Activated T-helper 1 cell treated with anti-CD3 and anti-CD28 coated beads, Interleukin-12 subunit alpha, Interleukin-12 subunit beta, Interleukin-2, Interleukin-4 antibody, amounts not matched to agents 30 ng/mL and 10 ng/mL and 1 ng/mL, durations not matched to agents 14 hours and 24 hours and 36 hours (primary cell): ENCODE data around the gene AGAP1. TPM values are rescaled to one million over a fixed set of nuclear protein-coding genes. Genes with fewer than 3 reads are reported as not detected.

Source experiments
- DNase-seq: peaks from one replicate; pipeline ENCODE4 v3.0.0; 2021; ENCODE audit warnings: low spot score
- H3K27ac Mint-ChIP-seq: one replicate; pipeline ENCODE4 v1.8.0; 2021; ENCODE audit warnings: mild to moderate bottlenecking, mixed read lengths
- H3K27me3 Mint-ChIP-seq: one replicate; pipeline ENCODE4 v1.8.0; 2022; ENCODE audit warnings: mild to moderate bottlenecking, moderate library complexity, mixed read lengths; ENCODE audit not compliant: insufficient read depth
- H3K36me3 Mint-ChIP-seq: one replicate; pipeline ENCODE4 v1.8.0; 2021; ENCODE audit warnings: low read depth, mixed read lengths
- H3K4me1 Mint-ChIP-seq: one replicate; pipeline ENCODE4 v1.8.0; 2021; ENCODE audit warnings: low read depth, mixed read lengths
- H3K4me3 Mint-ChIP-seq: one replicate; pipeline ENCODE4 v1.8.0; 2021; ENCODE audit warnings: mild to moderate bottlenecking, moderate library complexity, mixed read lengths
- H3K9me3 Mint-ChIP-seq: one replicate; pipeline ENCODE4 v1.8.0; 2021; ENCODE audit warnings: mixed read lengths
- intact Hi-C: fragments of 100-400 bp; cut with micrococcal nuclease; formaldehyde crosslinking; loops from one replicate; pipeline ENCODE4 v1.15.1; 2024
- total RNA-seq: library from RNA; stranded (reverse); gene quantifications from 2 replicates; pipeline ENCODE4 v1.2.3, GENCODE V29; 2022

The AGAP1 gene
- total RNA-seq, 1 donor from 2014 or later: 2.0 TPM

DNA sequence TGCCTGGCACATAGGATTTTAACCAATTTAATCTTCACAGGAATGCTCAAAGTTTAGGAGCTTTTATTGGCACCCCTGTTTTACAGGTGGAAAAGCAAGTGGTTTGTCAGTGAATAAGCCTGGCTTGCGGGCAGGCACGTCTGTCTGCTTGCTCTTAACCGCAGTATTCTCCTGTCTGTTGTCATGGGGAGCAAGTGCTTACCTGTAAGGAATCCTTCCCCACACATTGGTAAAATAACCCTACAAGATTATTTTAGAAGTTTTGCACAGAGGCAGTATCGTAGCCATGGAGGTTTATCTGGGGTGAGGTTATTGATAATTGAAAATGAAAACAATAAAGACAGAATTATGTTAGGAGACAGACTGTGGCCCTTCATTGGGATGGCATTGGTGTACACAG is 174.9 kb downstream of the AGAP1 start:
- no peak for DNase-seq
- Mint-ChIP-seq H3K27ac (no peak overlapping the region), H3K9me3 (no peaks in the 10 kb centered on the region), H3K4me3 (no peak overlapping the region), H3K27me3 (peaks cover 54% of the 10 kb centered on the region), H3K4me1 (no peaks in the 10 kb centered on the region), H3K36me3 (peaks cover 1% of the 10 kb centered on the region)
- intact Hi-C loops: no loop called here

- Mint-ChIP-seq H3K9me3 (no peaks in the 10 kb centered on the region), H3K4me3 (no peak overlapping the region), H3K4me1 (no peaks in the 10 kb centered on the region), H3K27me3 (peaks cover 57% of the 10 kb centered on the region), H3K27ac (no peak overlapping the region), H3K36me3 (peaks cover 1% of the 10 kb centered on the region)
- DNase-seq: no peak
- intact Hi-C loops: no loop called here
These were observed 175.5 kb downstream of the AGAP1 start for GRCh38 chr2:235669269-235669831.

- intact Hi-C loops: loop anchor here (5.0 to 10.0 kb wide), 2 partner anchors 175 to 507 kb away; partner anchors contain the start of gene AGAP1
- H3K27ac Mint-ChIP-seq: no peak overlapping the region
- H3K27me3 Mint-ChIP-seq: peaks cover 53% of the 10 kb centered on the region
- DNase-seq: no peak
- no peaks in the 10 kb centered on the region for H3K9me3 Mint-ChIP-seq
- H3K4me3 Mint-ChIP-seq: no peak overlapping the region
- no peaks in the 10 kb centered on the region for H3K4me1 Mint-ChIP-seq
- peaks cover 1% of the 10 kb centered on the region for H3K36me3 Mint-ChIP-seq
These were observed 176.4 kb downstream of the AGAP1 start for GRCh38 chr2:235669983-235670962.

DNA sequence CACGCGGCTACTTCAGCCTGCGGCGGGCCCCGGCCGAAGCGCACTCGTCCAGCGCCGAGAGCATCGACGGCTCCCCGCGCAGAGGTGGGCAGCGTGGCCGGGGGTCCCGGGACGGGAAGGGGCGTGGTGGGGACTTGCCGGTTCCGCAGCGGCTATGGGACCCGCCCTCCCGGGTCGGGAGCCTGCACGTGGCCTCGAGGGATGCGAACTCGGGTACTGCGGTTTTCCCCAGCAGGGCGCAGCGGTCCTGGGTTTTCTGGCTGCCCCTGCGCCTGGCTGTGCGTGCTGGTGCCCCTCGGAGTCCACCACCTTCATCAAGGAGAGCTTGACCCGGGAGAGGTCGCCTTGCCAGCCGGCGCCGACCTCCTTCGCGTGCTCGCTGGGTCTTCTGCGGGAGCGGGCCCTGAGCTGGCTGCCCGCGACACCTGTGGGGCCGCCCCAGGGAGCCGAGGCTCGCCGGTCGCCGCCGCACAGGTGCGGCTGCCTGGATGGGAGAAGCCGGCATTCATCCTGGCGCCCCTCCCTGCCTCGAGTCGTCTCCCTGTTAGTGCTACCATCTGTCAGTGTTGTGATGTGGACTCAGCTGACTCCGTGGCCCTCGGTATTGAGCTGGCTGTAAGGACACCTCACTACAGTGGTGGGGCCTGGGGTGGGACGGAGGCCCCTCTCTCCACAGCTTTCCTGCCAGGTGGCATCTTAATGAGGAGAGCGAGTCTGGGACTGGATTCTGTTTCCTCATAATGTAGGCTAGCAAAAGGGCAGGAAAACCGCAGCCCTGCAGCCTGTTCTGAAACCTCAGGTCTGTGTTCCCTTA is 177.3 kb downstream of the AGAP1 start:
- Mint-ChIP-seq H3K4me1 (no peaks in the 10 kb centered on the region), H3K4me3 (no peak overlapping the region), H3K36me3 (peaks cover 1% of the 10 kb centered on the region), H3K27ac (no peak overlapping the region), H3K9me3 (no peaks in the 10 kb centered on the region), H3K27me3 (peaks cover 48% of the 10 kb centered on the region)
- intact Hi-C loops: loop anchor here (5.0 to 10.0 kb wide), 2 partner anchors 176 to 506 kb away; partner anchors contain the start of gene AGAP1
- no peak for DNase-seq

- peaks cover 44% of the 10 kb centered on the region for H3K27me3 Mint-ChIP-seq
- no peaks in the 10 kb centered on the region for H3K9me3 Mint-ChIP-seq
- intact Hi-C loops: loop anchor here (5.0 to 10.0 kb wide), 2 partner anchors 178 to 505 kb away; partner anchors contain the start of gene AGAP1
- H3K36me3 Mint-ChIP-seq: peaks cover 1% of the 10 kb centered on the region
- no peaks in the 10 kb centered on the region for H3K4me1 Mint-ChIP-seq
- no peak overlapping the region for H3K4me3 Mint-ChIP-seq
- no peak overlapping the region for H3K27ac Mint-ChIP-seq
- DNase-seq: no peak
These were observed 178.9 kb downstream of the AGAP1 start for GRCh38 chr2:235672720-235673119.

- Mint-ChIP-seq H3K36me3 (no peaks in the 10 kb centered on the region), H3K27me3 (peaks cover 32% of the 10 kb centered on the region), H3K4me3 (no peak overlapping the region), H3K9me3 (no peaks in the 10 kb centered on the region), H3K4me1 (no peaks in the 10 kb centered on the region), H3K27ac (no peak overlapping the region)
- no peak for DNase-seq
- intact Hi-C loops: loop anchor here (5.0 to 10.0 kb wide), 2 partner anchors 179 to 503 kb away; partner anchors contain the start of gene AGAP1
These were observed 180.3 kb downstream of the AGAP1 start for GRCh38 chr2:235674146-235674545.

DNA sequence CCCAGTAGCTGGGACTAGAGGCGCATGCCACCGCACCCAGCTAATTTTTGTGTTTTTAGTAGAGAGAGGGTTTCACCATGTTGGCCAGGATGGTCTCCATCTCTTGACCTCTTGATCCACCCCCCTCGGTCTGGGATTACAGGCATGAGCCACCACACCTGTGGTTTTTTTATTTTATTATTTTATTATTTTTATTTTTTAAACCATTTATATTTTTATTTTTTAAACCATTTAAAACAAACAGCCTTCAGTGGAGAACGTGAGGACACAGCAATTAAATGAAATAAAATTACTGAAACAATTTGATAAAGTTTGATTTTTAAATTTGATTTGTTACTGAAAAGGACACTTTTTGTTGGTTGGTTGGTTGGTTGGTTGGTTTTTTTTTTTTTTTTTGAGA is 181.0 kb downstream of the AGAP1 start:
- Mint-ChIP-seq H3K4me3 (no peak overlapping the region), H3K9me3 (no peaks in the 10 kb centered on the region), H3K27ac (no peak overlapping the region), H3K36me3 (no peaks in the 10 kb centered on the region), H3K27me3 (peaks cover 31% of the 10 kb centered on the region), H3K4me1 (no peaks in the 10 kb centered on the region)
- intact Hi-C loops: loop anchor here (5.0 to 10.0 kb wide), 2 partner anchors 180 to 502 kb away; partner anchors contain the start of gene AGAP1
- DNase-seq: no peak

DNA sequence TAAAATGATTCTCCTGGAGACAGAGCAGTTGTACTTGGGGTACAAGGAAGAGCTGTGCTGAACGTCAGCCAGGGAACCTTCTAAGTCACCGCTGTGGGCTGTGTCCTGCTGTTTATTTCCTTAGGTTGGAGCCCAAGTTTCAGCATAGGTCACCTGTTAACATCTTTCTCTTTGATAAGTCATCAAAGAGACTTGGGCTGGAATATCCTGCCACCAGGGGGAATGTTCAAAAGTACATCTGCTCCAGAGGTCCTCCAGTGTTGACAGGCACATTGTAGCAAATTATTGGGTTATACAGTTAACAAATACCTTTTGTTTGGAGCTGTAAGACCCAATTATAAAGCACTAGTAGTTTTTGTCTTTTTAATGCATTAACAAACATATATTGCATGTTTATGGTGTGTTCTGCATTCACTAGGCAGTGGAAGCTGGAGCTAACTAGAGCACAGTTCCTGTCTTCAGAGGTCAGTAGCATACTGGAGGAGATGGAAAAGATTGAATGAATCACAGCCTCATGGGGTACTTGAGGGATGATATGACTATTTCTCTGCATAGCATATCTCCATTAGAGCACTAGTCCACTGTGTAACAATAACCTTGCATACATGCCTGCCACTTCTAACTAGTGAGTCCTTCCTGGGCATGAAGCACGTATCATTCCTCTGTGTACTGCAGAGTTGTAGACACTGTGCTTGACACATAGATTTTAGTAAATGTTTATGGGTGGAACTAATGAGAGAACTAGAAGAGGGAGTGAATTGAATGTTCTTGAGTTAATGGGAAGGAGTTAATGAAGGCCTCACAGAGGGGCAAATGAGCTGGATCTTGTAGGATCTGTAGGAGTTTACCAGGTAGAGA is 182.1 kb downstream of the AGAP1 start:
- no peaks in the 10 kb centered on the region for H3K36me3 Mint-ChIP-seq
- H3K27me3 Mint-ChIP-seq: peaks cover 31% of the 10 kb centered on the region
- H3K4me1 Mint-ChIP-seq: no peaks in the 10 kb centered on the region
- intact Hi-C loops: loop anchor here (10.0 kb wide), 1 partner anchor 181 kb away; the partner anchor contains the start of gene AGAP1
- H3K4me3 Mint-ChIP-seq: no peak overlapping the region
- H3K9me3 Mint-ChIP-seq: no peaks in the 10 kb centered on the region
- H3K27ac Mint-ChIP-seq: no peak overlapping the region
- no peak for DNase-seq

- Mint-ChIP-seq H3K4me3 (no peak overlapping the region), H3K4me1 (no peaks in the 10 kb centered on the region), H3K9me3 (no peaks in the 10 kb centered on the region), H3K27me3 (peaks cover 30% of the 10 kb centered on the region), H3K27ac (no peak overlapping the region), H3K36me3 (no peaks in the 10 kb centered on the region)
- intact Hi-C loops: loop anchor here (10.0 kb wide), 1 partner anchor 182 kb away; the partner anchor contains the start of gene AGAP1
- no peak for DNase-seq
These were observed 182.6 kb downstream of the AGAP1 start for GRCh38 chr2:235676536-235676799.

GRCh38 chr2:235677276-235677788 is 183.5 kb downstream of the AGAP1 start:
- H3K4me3 Mint-ChIP-seq: no peak overlapping the region
- H3K27me3 Mint-ChIP-seq: peaks cover 21% of the 10 kb centered on the region
- no peaks in the 10 kb centered on the region for H3K36me3 Mint-ChIP-seq
- intact Hi-C loops: loop anchor here (10.0 kb wide), 1 partner anchor 183 kb away; the partner anchor contains the start of gene AGAP1
- H3K27ac Mint-ChIP-seq: no peak overlapping the region
- no peaks in the 10 kb centered on the region for H3K9me3 Mint-ChIP-seq
- no peaks in the 10 kb centered on the region for H3K4me1 Mint-ChIP-seq
- no peak for DNase-seq

GRCh38 chr2:235677937-235678336 is 184.1 kb downstream of the AGAP1 start:
- Mint-ChIP-seq H3K36me3 (no peaks in the 10 kb centered on the region), H3K27me3 (peaks cover 16% of the 10 kb centered on the region), H3K4me1 (no peaks in the 10 kb centered on the region), H3K4me3 (no peak overlapping the region), H3K9me3 (no peaks in the 10 kb centered on the region), H3K27ac (no peak overlapping the region)
- intact Hi-C loops: loop anchor here (10.0 kb wide), 1 partner anchor 183 kb away; the partner anchor contains the start of gene AGAP1
- no peak for DNase-seq
